ENCODE data around the gene CARS2.

DNA sequence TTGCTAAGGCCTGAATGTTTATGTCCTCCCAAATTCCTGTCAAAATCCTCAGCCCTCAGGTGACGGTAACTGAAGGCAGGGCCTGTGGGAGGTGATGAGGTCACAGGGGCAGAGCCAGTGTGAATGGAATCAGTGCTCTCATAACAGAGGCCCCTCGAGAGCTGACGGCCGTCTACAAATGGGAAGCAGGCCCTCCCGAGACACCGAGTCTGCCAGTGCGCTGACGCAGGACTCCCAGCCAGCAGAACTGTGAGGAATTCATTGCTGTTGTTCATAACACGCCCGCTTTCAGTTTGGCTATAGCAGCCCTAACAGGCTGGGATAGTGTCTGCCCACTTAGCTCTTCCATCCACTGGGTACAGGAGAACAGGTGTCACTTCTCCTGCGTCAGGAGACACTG is 41.2 kb downstream of the CARS2 start:
- TF ChIP-seq CSDC2 (CRISPR knock-in tag; IDR thresholded peaks at IDR 0.05) (no peak), ZFP3 (CRISPR knock-in tag; IDR thresholded peaks at IDR 0.05) (no peak), TCF4 (CRISPR knock-in tag; IDR thresholded peaks at IDR 0.05; ENCODE audit: borderline replicate concordance) (no peak), ZC3H10 (CRISPR knock-in tag; IDR thresholded peaks at IDR 0.05) (no peak), ZFP30 (CRISPR knock-in tag; IDR thresholded peaks at IDR 0.05) (no peak), PPARA (CRISPR knock-in tag; IDR thresholded peaks at IDR 0.05; ENCODE audit: borderline replicate concordance) (no peak), TOX (CRISPR knock-in tag; IDR thresholded peaks at IDR 0.05; ENCODE audit: borderline replicate concordance) (no peak)
- TF ChIP-seq, protein P1, sequence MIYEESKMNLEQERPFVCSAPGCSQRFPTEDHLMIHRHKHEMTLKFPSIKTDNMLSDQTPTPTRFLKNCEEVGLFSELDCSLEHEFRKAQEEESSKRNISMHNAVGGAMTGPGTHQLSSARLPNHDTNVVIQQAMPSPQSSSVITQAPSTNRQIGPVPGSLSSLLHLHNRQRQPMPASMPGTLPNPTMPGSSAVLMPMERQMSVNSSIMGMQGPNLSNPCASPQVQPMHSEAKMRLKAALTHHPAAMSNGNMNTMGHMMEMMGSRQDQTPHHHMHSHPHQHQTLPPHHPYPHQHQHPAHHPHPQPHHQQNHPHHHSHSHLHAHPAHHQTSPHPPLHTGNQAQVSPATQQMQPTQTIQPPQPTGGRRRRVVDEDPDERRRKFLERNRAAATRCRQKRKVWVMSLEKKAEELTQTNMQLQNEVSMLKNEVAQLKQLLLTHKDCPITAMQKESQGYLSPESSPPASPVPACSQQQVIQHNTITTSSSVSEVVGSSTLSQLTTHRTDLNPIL (CRISPR knock-in tag; IDR thresholded peaks at IDR 0.05; ENCODE audit: low read depth), result no peak
- TF ChIP-seq, protein P2, sequence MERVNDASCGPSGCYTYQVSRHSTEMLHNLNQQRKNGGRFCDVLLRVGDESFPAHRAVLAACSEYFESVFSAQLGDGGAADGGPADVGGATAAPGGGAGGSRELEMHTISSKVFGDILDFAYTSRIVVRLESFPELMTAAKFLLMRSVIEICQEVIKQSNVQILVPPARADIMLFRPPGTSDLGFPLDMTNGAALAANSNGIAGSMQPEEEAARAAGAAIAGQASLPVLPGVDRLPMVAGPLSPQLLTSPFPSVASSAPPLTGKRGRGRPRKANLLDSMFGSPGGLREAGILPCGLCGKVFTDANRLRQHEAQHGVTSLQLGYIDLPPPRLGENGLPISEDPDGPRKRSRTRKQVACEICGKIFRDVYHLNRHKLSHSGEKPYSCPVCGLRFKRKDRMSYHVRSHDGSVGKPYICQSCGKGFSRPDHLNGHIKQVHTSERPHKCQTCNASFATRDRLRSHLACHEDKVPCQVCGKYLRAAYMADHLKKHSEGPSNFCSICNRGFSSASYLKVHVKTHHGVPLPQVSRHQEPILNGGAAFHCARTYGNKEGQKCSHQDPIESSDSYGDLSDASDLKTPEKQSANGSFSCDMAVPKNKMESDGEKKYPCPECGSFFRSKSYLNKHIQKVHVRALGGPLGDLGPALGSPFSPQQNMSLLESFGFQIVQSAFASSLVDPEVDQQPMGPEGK (CRISPR knock-in tag; IDR thresholded peaks at IDR 0.05; ENCODE audit: borderline replicate concordance), result no peak
- TF ChIP-seq, protein P3, sequence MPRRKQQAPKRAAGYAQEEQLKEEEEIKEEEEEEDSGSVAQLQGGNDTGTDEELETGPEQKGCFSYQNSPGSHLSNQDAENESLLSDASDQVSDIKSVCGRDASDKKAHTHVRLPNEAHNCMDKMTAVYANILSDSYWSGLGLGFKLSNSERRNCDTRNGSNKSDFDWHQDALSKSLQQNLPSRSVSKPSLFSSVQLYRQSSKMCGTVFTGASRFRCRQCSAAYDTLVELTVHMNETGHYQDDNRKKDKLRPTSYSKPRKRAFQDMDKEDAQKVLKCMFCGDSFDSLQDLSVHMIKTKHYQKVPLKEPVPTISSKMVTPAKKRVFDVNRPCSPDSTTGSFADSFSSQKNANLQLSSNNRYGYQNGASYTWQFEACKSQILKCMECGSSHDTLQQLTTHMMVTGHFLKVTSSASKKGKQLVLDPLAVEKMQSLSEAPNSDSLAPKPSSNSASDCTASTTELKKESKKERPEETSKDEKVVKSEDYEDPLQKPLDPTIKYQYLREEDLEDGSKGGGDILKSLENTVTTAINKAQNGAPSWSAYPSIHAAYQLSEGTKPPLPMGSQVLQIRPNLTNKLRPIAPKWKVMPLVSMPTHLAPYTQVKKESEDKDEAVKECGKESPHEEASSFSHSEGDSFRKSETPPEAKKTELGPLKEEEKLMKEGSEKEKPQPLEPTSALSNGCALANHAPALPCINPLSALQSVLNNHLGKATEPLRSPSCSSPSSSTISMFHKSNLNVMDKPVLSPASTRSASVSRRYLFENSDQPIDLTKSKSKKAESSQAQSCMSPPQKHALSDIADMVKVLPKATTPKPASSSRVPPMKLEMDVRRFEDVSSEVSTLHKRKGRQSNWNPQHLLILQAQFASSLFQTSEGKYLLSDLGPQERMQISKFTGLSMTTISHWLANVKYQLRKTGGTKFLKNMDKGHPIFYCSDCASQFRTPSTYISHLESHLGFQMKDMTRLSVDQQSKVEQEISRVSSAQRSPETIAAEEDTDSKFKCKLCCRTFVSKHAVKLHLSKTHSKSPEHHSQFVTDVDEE (CRISPR knock-in tag; IDR thresholded peaks at IDR 0.05), result no peak
- TF ChIP-seq, protein P4, sequence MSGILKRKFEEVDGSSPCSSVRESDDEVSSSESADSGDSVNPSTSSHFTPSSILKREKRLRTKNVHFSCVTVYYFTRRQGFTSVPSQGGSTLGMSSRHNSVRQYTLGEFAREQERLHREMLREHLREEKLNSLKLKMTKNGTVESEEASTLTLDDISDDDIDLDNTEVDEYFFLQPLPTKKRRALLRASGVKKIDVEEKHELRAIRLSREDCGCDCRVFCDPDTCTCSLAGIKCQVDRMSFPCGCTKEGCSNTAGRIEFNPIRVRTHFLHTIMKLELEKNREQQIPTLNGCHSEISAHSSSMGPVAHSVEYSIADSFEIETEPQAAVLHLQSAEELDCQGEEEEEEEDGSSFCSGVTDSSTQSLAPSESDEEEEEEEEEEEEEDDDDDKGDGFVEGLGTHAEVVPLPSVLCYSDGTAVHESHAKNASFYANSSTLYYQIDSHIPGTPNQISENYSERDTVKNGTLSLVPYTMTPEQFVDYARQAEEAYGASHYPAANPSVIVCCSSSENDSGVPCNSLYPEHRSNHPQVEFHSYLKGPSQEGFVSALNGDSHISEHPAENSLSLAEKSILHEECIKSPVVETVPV (CRISPR knock-in tag; IDR thresholded peaks at IDR 0.05), result no peak
